K562 (cell line): Measurements from ENCODE around the gene KASH5. TPM values are rescaled to one million over a fixed set of nuclear protein-coding genes. Genes with fewer than 3 reads are reported as not detected.

Source experiments
- CBX2 ChIP-seq: fragments of 200-600 bp; sonication (generic); IDR thresholded peaks from one replicate; pipeline ENCODE4 v1.6.1; 2012; ENCODE audit warnings: mild to moderate bottlenecking, low read length, inconsistent platforms; ENCODE audit not compliant: insufficient read depth, poor library complexity, severe bottlenecking
- CBX3 ChIP-seq, 2 experiments: IDR thresholded peaks; 1 replicate in 1 of 2; 2 replicates in 1 of 2; pipeline ENCODE4 v1.6.1; 2012; ENCODE audit warnings: inconsistent platforms in 2 of 2, low read length in 2 of 2, borderline replicate concordance in 1 of 2, control low read depth in 1 of 2
- CEBPZ ChIP-seq: fragments of 150-350 bp; IDR thresholded peaks from 2 replicates; pipeline ENCODE4 v1.6.1; 2014; ENCODE audit warnings: low read depth, mild to moderate bottlenecking, low read length, borderline replicate concordance
- CHD1 ChIP-seq: fragments of 200-600 bp; sonication (generic); IDR thresholded peaks from one replicate; pipeline ENCODE4 v1.6.1; 2012; ENCODE audit warnings: mild to moderate bottlenecking, moderate library complexity, low read length, inconsistent platforms
- E2F4 ChIP-seq: sonication (generic); formaldehyde crosslinking; IDR thresholded peaks from 2 replicates; pipeline ENCODE4 v1.8.0; 2022; ENCODE audit warnings: mild to moderate bottlenecking, low read depth, missing genetic modification reagents
- FIP1L1 ChIP-seq: fragments of 200-400 bp; formaldehyde crosslinking; IDR thresholded peaks from 2 replicates; pipeline ENCODE4 v1.6.1; 2018; ENCODE audit warnings: mild to moderate bottlenecking, low read depth, low read length; ENCODE audit not compliant: poor library complexity, severe bottlenecking
- IRF1 ChIP-seq: sonication (generic); formaldehyde crosslinking; IDR thresholded peaks from 2 replicates; pipeline ENCODE4 v1.8.0; 2022; ENCODE audit warnings: missing genetic modification reagents, mild to moderate bottlenecking, borderline replicate concordance
- IRF2 ChIP-seq: sonication (generic); formaldehyde crosslinking; IDR thresholded peaks from 2 replicates; pipeline ENCODE4 v1.8.1; 2022; ENCODE audit warnings: mild to moderate bottlenecking, missing genetic modification reagents
- LEF1 ChIP-seq: fragments of 450-650 bp; IDR thresholded peaks from 2 replicates; pipeline ENCODE4 v1.6.1; 2016; ENCODE audit warnings: mild to moderate bottlenecking
- MCM2 ChIP-seq: fragments of 450-650 bp; IDR thresholded peaks from 2 replicates; pipeline ENCODE4 v1.6.1; 2017; ENCODE audit warnings: low read depth, mild to moderate bottlenecking
- NFE2L1 ChIP-seq: fragments of 450-650 bp; IDR thresholded peaks from 2 replicates; pipeline ENCODE4 v1.6.1; 2016; ENCODE audit warnings: missing genetic modification characterization, low read depth, mild to moderate bottlenecking, missing compliant biosample characterization, moderate library complexity, borderline replicate concordance
- NRF1 ChIP-seq, 2 experiments: fragments of 450-650 bp; IDR thresholded peaks in 1 of 2; conservative IDR thresholded peaks in 1 of 2; 2 replicates each; pipeline ENCODE4 v1.6.1; 2014; ENCODE audit warnings: mild to moderate bottlenecking in 2 of 2
- POU5F1 ChIP-seq: fragments of 150-350 bp; IDR thresholded peaks from 2 replicates; pipeline ENCODE4 v1.6.1; 2014; ENCODE audit warnings: borderline replicate concordance, low read length, low read depth, mild to moderate bottlenecking; ENCODE audit not compliant: partially characterized antibody
- SIX5 ChIP-seq, 2 experiments: IDR thresholded peaks; 2 replicates each; pipeline ENCODE4 v1.6.1; 2011; ENCODE audit warnings: low read length in 2 of 2, borderline replicate concordance in 1 of 2, low read depth in 1 of 2, mild to moderate bottlenecking in 1 of 2, moderate library complexity in 1 of 2; ENCODE audit not compliant: insufficient read depth in 1 of 2
- SMARCA5 ChIP-seq: fragments of 450-650 bp; IDR thresholded peaks from 2 replicates; pipeline ENCODE4 v1.6.1; 2016
- ZNF146 ChIP-seq: IDR thresholded peaks from one replicate; pipeline ENCODE4 v1.6.1; 2018; ENCODE audit warnings: missing compliant biosample characterization; ENCODE audit not compliant: unreplicated experiment
- ZNF436 ChIP-seq: fragments of 250-450, 450-650 bp; sonication (Bioruptor Pico); formaldehyde crosslinking; IDR thresholded peaks from 2 replicates; pipeline ENCODE4 v1.7.0; 2020; ENCODE audit warnings: mild to moderate bottlenecking
- ZNF583 ChIP-seq: fragments of 250-450 bp; sonication (Bioruptor Pico); IDR thresholded peaks from 2 replicates; pipeline ENCODE4 v1.4.0; 2020
- ZNF699 ChIP-seq: fragments of 250-450 bp; sonication (Bioruptor Pico); IDR thresholded peaks from 2 replicates; pipeline ENCODE4 v1.8.0; 2021; ENCODE audit warnings: mild to moderate bottlenecking, moderate library complexity; ENCODE audit not compliant: insufficient replicate concordance
- polyA plus RNA-seq, 8 experiments: library from polyadenylated mRNA; depleted of rRNA in 4 of 8; stranded (reverse) in 5 of 8; unstranded in 3 of 8; fragments of >200 nt; fragmentation: Nextera tagmentation in 2 of 8; fragmentation: Illumina TruSeq in 1 of 8; extraction: Ambion mirVana in 2 of 8; extraction: Trizol in 1 of 8; gene quantifications; 2 replicates each; pipeline versions ENCODE4 v1.2.1 to v1.2.3, GENCODE V29; 2011 to 2014; ENCODE audit warnings: inconsistent platforms in 1 of 8, missing spikeins in 1 of 8
- total RNA-seq, 7 experiments: library from RNA; depleted of rRNA in 6 of 7; stranded (reverse); fragments of >200 nt in 6 of 7; fragmentation: Illumina TruSeq in 2 of 7; extraction: Trizol in 2 of 7; gene quantifications; 2 replicates each; pipeline versions ENCODE4 v1.2.1 to v1.2.3, GENCODE V29; 2011 to 2021; ENCODE audit warnings: low replicate concordance in 1 of 7

KASH5 gene
- total and polyA plus RNA-seq, 9 of the 15 experiments (the other 6 are each of a cell fraction or from before 2014, with no cell fraction given): 0.07 to 0.84 (median 0.34) TPM; not detected in 1

GRCh38 chr19:49339301-49340068, 48.6 kb upstream of the KASH5 start (continued):
- TF ChIP-seq IRF2 (CRISPR knock-in tag) (no peak), NRF1 (conservative IDR thresholded peaks at IDR 0.05 in 1 of 2, IDR thresholded peaks at IDR 0.05 in 1 of 2) (peak in 1 of 2 experiments; percentile 5; a peak in 1 of 4 replicates), CBX3 (IDR thresholded peaks at IDR 0.05; ENCODE audit: borderline replicate concordance in 1 of 2, low read length in 2 of 2) (no peak), CBX2 (no peak), ZNF146 (CRISPR knock-in tag) (no peak), CEBPZ (no peak), LEF1 (no peak), SMARCA5 (no peak), IRF1 (CRISPR knock-in tag) (no peak), POU5F1 (no peak), ZNF583 (CRISPR knock-in tag) (no peak), E2F4 (no peak), FIP1L1 (no peak), ZNF436 (CRISPR knock-in tag) (no peak), NFE2L1 (tag) (no peak), CHD1 (no peak), MCM2 (no peak), ZNF699 (CRISPR knock-in tag) (no peak), SIX5 (IDR thresholded peaks at IDR 0.05; ENCODE audit: borderline replicate concordance in 1 of 2, insufficient read depth in 1 of 2, low read depth in 1 of 2, low read length in 2 of 2) (no peak)
